Fibroblast of lung (primary cell): ENCODE results near the gene OBSCN. TPM values are rescaled to one million over a fixed set of nuclear protein-coding genes. Genes with fewer than 3 reads are reported as not detected.

ENCODE experiments used
- DNase-seq, 2 donors: peaks; one replicate each; pipeline versions ENCODE4 v3.0.0 to v3.0.0-alpha.2; 2010; ENCODE audit warnings: low read depth in 2 of 2
- H2AFZ ChIP-seq: 2 replicates; pipeline ENCODE4 v1.5.1; 2012; ENCODE audit warnings: low read length, control low read depth, inconsistent platforms
- H3K27ac ChIP-seq: 2 replicates; pipeline ENCODE4 v1.5.1; 2011; ENCODE audit warnings: low read length, control low read depth; ENCODE audit not compliant: insufficient read depth
- H3K27me3 ChIP-seq: 2 replicates; pipeline ENCODE4 v1.5.1; 2011; ENCODE audit warnings: mild to moderate bottlenecking, low read length; ENCODE audit not compliant: control insufficient read depth, insufficient read depth
- H3K36me3 ChIP-seq: 2 replicates; pipeline ENCODE4 v1.5.1; 2011; ENCODE audit warnings: low read length; ENCODE audit not compliant: control insufficient read depth, insufficient read depth
- H3K4me1 ChIP-seq: 2 replicates; pipeline ENCODE4 v1.5.1; 2011; ENCODE audit warnings: low read length; ENCODE audit not compliant: control insufficient read depth, insufficient read depth; ENCODE audit errors: extremely low read depth
- H3K4me2 ChIP-seq: 2 replicates; pipeline ENCODE4 v1.5.1; 2011; ENCODE audit warnings: low read length, control low read depth; ENCODE audit not compliant: insufficient read depth; ENCODE audit errors: extremely low read depth
- H3K4me3 ChIP-seq, 4 experiments: fragments of 200-600 bp in 1 of 4; sonication (generic) in 1 of 4; replicated peaks in 1 of 4; 2 replicates each; pipeline ENCODE4 v1.5.1; 2011 to 2016; ENCODE audit warnings: low read length in 4 of 4, low read depth in 3 of 4, mild to moderate bottlenecking in 3 of 4, control low read depth in 2 of 4, inconsistent platforms in 1 of 4, mixed read lengths in 1 of 4; ENCODE audit not compliant: insufficient read depth in 1 of 4; ENCODE audit errors: control extremely low read depth in 1 of 4
- H3K79me2 ChIP-seq: 2 replicates; pipeline ENCODE4 v1.5.1; 2012; ENCODE audit warnings: mild to moderate bottlenecking, low read length, inconsistent platforms; ENCODE audit not compliant: control insufficient read depth, insufficient read depth
- H3K9ac ChIP-seq: 2 replicates; pipeline ENCODE4 v1.5.1; 2011; ENCODE audit warnings: mild to moderate bottlenecking, low read length, control low read depth; ENCODE audit not compliant: insufficient read depth
- H3K9me3 ChIP-seq: 2 replicates; pipeline ENCODE4 v1.5.1; 2012; ENCODE audit warnings: low read depth, low read length; ENCODE audit not compliant: control insufficient read depth, insufficient read depth
- H4K20me1 ChIP-seq: 2 replicates; pipeline ENCODE4 v1.5.1; 2011; ENCODE audit warnings: low read length; ENCODE audit not compliant: control insufficient read depth, insufficient read depth; ENCODE audit errors: extremely low read depth
- CTCF ChIP-seq, 2 donors: IDR thresholded peaks in 1 of 2; conservative IDR thresholded peaks in 1 of 2; 1 replicate in 1 of 2; 2 replicates in 1 of 2; pipeline ENCODE4 v1.5.1; 2011 to 2012; ENCODE audit warnings: low read length in 2 of 2, control low read depth in 1 of 2, inconsistent platforms in 1 of 2, low read depth in 1 of 2, mild to moderate bottlenecking in 1 of 2
- EZH2 ChIP-seq: IDR thresholded peaks from 2 replicates; pipeline ENCODE4 v1.5.1; 2012; ENCODE audit warnings: low read length, control low read depth, mild to moderate bottlenecking; ENCODE audit errors: missing control alignments
- polyA plus RNA-seq, 2 donors: library from polyadenylated mRNA; depleted of rRNA in 1 of 2; stranded (reverse) in 1 of 2; unstranded in 1 of 2; fragments of >200 nt; gene quantifications; 2 replicates each; pipeline ENCODE4 v1.2.1, GENCODE V29; 2011 to 2012; ENCODE audit warnings: missing spikeins in 1 of 2
- total RNA-seq: library from RNA; depleted of rRNA; stranded (reverse); fragments of >200 nt; gene quantifications from 2 replicates; pipeline ENCODE4 v1.2.1, GENCODE V29; 2014

Gene OBSCN
- total and polyA plus RNA-seq, 2 donors (not counting 1 experiment from before 2014, with no cell fraction given) = 0.87 to 16.8 TPM

- Histone ChIP-seq H3K9ac (no peak overlapping the region), H4K20me1 (no peaks in the 10 kb centered on the region), H3K4me2 (no peak overlapping the region), H3K36me3 (no peaks in the 10 kb centered on the region), H3K79me2 (no peaks in the 10 kb centered on the region), H3K27me3 (no peaks in the 10 kb centered on the region), H2AFZ (no peak overlapping the region), H3K27ac (no peak overlapping the region), H3K9me3 (no peaks in the 10 kb centered on the region), H3K4me1 (no peaks in the 10 kb centered on the region), H3K4me3 (no peak overlapping the region)
- TF ChIP-seq EZH2 (no peak), CTCF (conservative IDR thresholded peaks at IDR 0.05 in 1 of 2, IDR thresholded peaks at IDR 0.05 in 1 of 2; ENCODE audit: low read depth in 1 of 2, low read length in 2 of 2) (no peak)
- DNase-seq = no peak
Observed at GRCh38 chr1:228383773-228384172, 175.9 kb downstream of the OBSCN start.

GRCh38 chr1:228385232-228385631, 177.4 kb downstream of the OBSCN start:
- Histone ChIP-seq H3K4me2 (no peak overlapping the region), H3K4me3 (no peak overlapping the region), H3K27ac (no peak overlapping the region), H3K79me2 (no peaks in the 10 kb centered on the region), H3K9ac (no peak overlapping the region), H4K20me1 (no peaks in the 10 kb centered on the region), H3K36me3 (no peaks in the 10 kb centered on the region), H3K27me3 (no peaks in the 10 kb centered on the region), H3K4me1 (no peaks in the 10 kb centered on the region), H3K9me3 (no peaks in the 10 kb centered on the region), H2AFZ (no peak overlapping the region)
- no peak for DNase-seq
- TF ChIP-seq EZH2 = no peak
- TF ChIP-seq CTCF (conservative IDR thresholded peaks at IDR 0.05 in 1 of 2, IDR thresholded peaks at IDR 0.05 in 1 of 2; ENCODE audit: low read depth in 1 of 2, low read length in 2 of 2) = no peak

- H3K9me3 ChIP-seq = no peaks in the 10 kb centered on the region
- H3K27me3 ChIP-seq = no peaks in the 10 kb centered on the region
- no peak for DNase-seq
- H3K4me3 ChIP-seq = no peak overlapping the region
- H2AFZ ChIP-seq = no peak overlapping the region
- H3K79me2 ChIP-seq = no peaks in the 10 kb centered on the region
- no peak overlapping the region for H3K27ac ChIP-seq
- H3K4me2 ChIP-seq = no peak overlapping the region
- no peaks in the 10 kb centered on the region for H4K20me1 ChIP-seq
- H3K9ac ChIP-seq = no peak overlapping the region
- TF ChIP-seq CTCF (conservative IDR thresholded peaks at IDR 0.05 in 1 of 2, IDR thresholded peaks at IDR 0.05 in 1 of 2; ENCODE audit: low read depth in 1 of 2, low read length in 2 of 2) (no peak), EZH2 (no peak)
- H3K36me3 ChIP-seq = no peaks in the 10 kb centered on the region
- peaks cover 4% of the 10 kb centered on the region for H3K4me1 ChIP-seq
Observed at GRCh38 chr1:228387321-228387720, 179.5 kb downstream of the OBSCN start.
